PC-3 (cell line): Measurements from ENCODE around the gene GPS2.

ENCODE experiments used
- CTCF ChIP-seq: fragments of 300-600 bp; sonication (generic); conservative IDR thresholded peaks from 2 replicates; pipeline ENCODE4 v1.5.1; 2017; ENCODE audit warnings: antibody characterized with exemption, low read depth, mild to moderate bottlenecking, low read length
- EZH2 ChIP-seq: fragments of 300-600 bp; sonication (generic); IDR thresholded peaks from one replicate; pipeline ENCODE4 v1.6.1; 2017; ENCODE audit warnings: antibody characterized with exemption, mild to moderate bottlenecking, low read length; ENCODE audit not compliant: unreplicated experiment
- EZH2phosphoT487 ChIP-seq: fragments of 300-600 bp; sonication (generic); IDR thresholded peaks from 2 replicates; pipeline ENCODE4 v1.6.1; 2018; ENCODE audit warnings: mild to moderate bottlenecking, antibody characterized with exemption, low read length, borderline replicate concordance

GRCh38 chr17:7307686-7308624 lies 7.2 kb downstream of the GPS2 start:
- TF ChIP-seq CTCF, result no peak
- no peak for TF ChIP-seq EZH2
- no peak for TF ChIP-seq EZH2phosphoT487
